HEK293 (cell line): ENCODE data around the gene SNX5.

ENCODE experiments used
- CTCF ChIA-PET: fragments of 350-600 bp; formaldehyde crosslinking; extraction: SDS; loops from one replicate; lab custom pipeline; 2021; ENCODE audit warnings: antibody characterized with exemption; lab: Yijun Ruan, JAX
- POLR2A ChIA-PET: fragments of 300-600 bp; formaldehyde crosslinking; extraction: SDS; loops from one replicate; lab custom pipeline; 2020; ENCODE audit warnings: antibody characterized with exemption, inconsistent platforms; lab: Yijun Ruan, JAX
- H3K27ac ChIP-seq: fragments of 200-500 bp; sonication (Bioruptor generic); 2 replicates; pipeline ENCODE4 v1.5.1; 2014; ENCODE audit warnings: low read depth, low read length, control low read depth, inconsistent platforms; ENCODE audit errors: extremely low read depth
- H3K36me3 ChIP-seq, 2 experiments: fragments of 200-500 bp in 1 of 2; sonication (Bioruptor generic) in 1 of 2; 1 replicate in 1 of 2; 2 replicates in 1 of 2; pipeline ENCODE4 v1.5.1; 2014 to 2017; ENCODE audit warnings: inconsistent platforms in 2 of 2, low read length in 2 of 2; ENCODE audit not compliant: control insufficient read depth in 2 of 2, insufficient read depth in 1 of 2
- H3K4me1 ChIP-seq: fragments of 200-500 bp; sonication (Bioruptor generic); 2 replicates; pipeline ENCODE4 v1.5.1; 2014; ENCODE audit warnings: mild to moderate bottlenecking, low read length, inconsistent platforms; ENCODE audit not compliant: control insufficient read depth, insufficient read depth
- H3K4me3 ChIP-seq: 2 replicates; pipeline ENCODE4 v1.5.1; 2011; ENCODE audit warnings: low read depth, mild to moderate bottlenecking, control low read depth, low read length, moderate library complexity
- H3K9me3 ChIP-seq: fragments of 200-500 bp; sonication (Bioruptor generic); 2 replicates; pipeline ENCODE4 v1.5.1; 2014; ENCODE audit warnings: low read depth, low read length, inconsistent platforms; ENCODE audit not compliant: control insufficient read depth, insufficient read depth
- KLF8 ChIP-seq: fragments of 450-650 bp; formaldehyde crosslinking; IDR thresholded peaks from 2 replicates; pipeline ENCODE4 v1.5.1; 2016; ENCODE audit warnings: missing biosample characterization, missing genetic modification characterization
- OVOL3 ChIP-seq: fragments of 450-650 bp; formaldehyde crosslinking; IDR thresholded peaks from 2 replicates; pipeline ENCODE4 v1.5.1; 2016; ENCODE audit warnings: missing biosample characterization, missing genetic modification characterization
- PRDM10 ChIP-seq: fragments of 450-650 bp; formaldehyde crosslinking; IDR thresholded peaks from 2 replicates; pipeline ENCODE4 v1.5.1; 2016; ENCODE audit warnings: missing biosample characterization, missing genetic modification characterization
- SP3 ChIP-seq: fragments of 450-650 bp; formaldehyde crosslinking; IDR thresholded peaks from 2 replicates; pipeline ENCODE4 v1.5.1; 2016; ENCODE audit warnings: missing biosample characterization, missing genetic modification characterization
- YY2 ChIP-seq: fragments of 450-650 bp; formaldehyde crosslinking; IDR thresholded peaks from 2 replicates; pipeline ENCODE4 v1.5.1; 2016; ENCODE audit warnings: missing biosample characterization, missing genetic modification characterization
- ZBTB21 ChIP-seq: fragments of 450-650 bp; formaldehyde crosslinking; IDR thresholded peaks from 2 replicates; pipeline ENCODE4 v1.5.1; 2017; ENCODE audit warnings: missing biosample characterization, missing genetic modification characterization
- ZBTB48 ChIP-seq: fragments of 450-650 bp; formaldehyde crosslinking; IDR thresholded peaks from 2 replicates; pipeline ENCODE4 v1.5.1; 2016; ENCODE audit warnings: missing biosample characterization, missing genetic modification characterization
- ZNF202 ChIP-seq: fragments of 450-650 bp; formaldehyde crosslinking; IDR thresholded peaks from 2 replicates; pipeline ENCODE4 v1.5.1; 2016; ENCODE audit warnings: missing biosample characterization, missing genetic modification characterization, borderline replicate concordance
- ZNF214 ChIP-seq: fragments of 450-650 bp; formaldehyde crosslinking; IDR thresholded peaks from 2 replicates; pipeline ENCODE4 v1.5.1; 2017; ENCODE audit warnings: missing biosample characterization, mild to moderate bottlenecking, missing genetic modification characterization, borderline replicate concordance
- ZNF248 ChIP-seq: fragments of 450-650 bp; formaldehyde crosslinking; IDR thresholded peaks from 2 replicates; pipeline ENCODE4 v1.5.1; 2017; ENCODE audit warnings: missing biosample characterization, missing genetic modification characterization
- ZNF280D ChIP-seq: fragments of 450-650 bp; formaldehyde crosslinking; IDR thresholded peaks from 2 replicates; pipeline ENCODE4 v1.5.1; 2016; ENCODE audit warnings: missing biosample characterization, missing genetic modification characterization
- ZNF302 ChIP-seq: fragments of 450-650 bp; formaldehyde crosslinking; IDR thresholded peaks from 2 replicates; pipeline ENCODE4 v1.5.1; 2016; ENCODE audit warnings: missing biosample characterization, missing genetic modification characterization, low read depth
- ZNF398 ChIP-seq: fragments of 450-650 bp; formaldehyde crosslinking; IDR thresholded peaks from 2 replicates; pipeline ENCODE4 v1.5.1; 2017; ENCODE audit warnings: missing biosample characterization, missing genetic modification characterization
- ZNF404 ChIP-seq: fragments of 450-650 bp; formaldehyde crosslinking; IDR thresholded peaks from 2 replicates; pipeline ENCODE4 v1.5.1; 2017; ENCODE audit warnings: missing biosample characterization, missing genetic modification characterization
- ZNF514 ChIP-seq: fragments of 450-650 bp; formaldehyde crosslinking; IDR thresholded peaks from 2 replicates; pipeline ENCODE4 v1.5.1; 2016; ENCODE audit warnings: missing biosample characterization, missing genetic modification characterization
- ZNF585B ChIP-seq: fragments of 450-650 bp; formaldehyde crosslinking; IDR thresholded peaks from 2 replicates; pipeline ENCODE4 v1.5.1; 2016; ENCODE audit warnings: missing biosample characterization, missing genetic modification characterization
- ZNF670 ChIP-seq: fragments of 450-650 bp; formaldehyde crosslinking; IDR thresholded peaks from 2 replicates; pipeline ENCODE4 v1.5.1; 2016; ENCODE audit warnings: missing biosample characterization, missing genetic modification characterization, low read depth
- ZNF768 ChIP-seq: fragments of 450-650 bp; formaldehyde crosslinking; IDR thresholded peaks from 2 replicates; pipeline ENCODE4 v1.5.1; 2018; ENCODE audit warnings: missing biosample characterization, mild to moderate bottlenecking, missing genetic modification characterization

Gene SNX5

GRCh38 chr20:17950670-17951069, 17.9 kb downstream of the SNX5 start:
- Histone ChIP-seq H3K36me3 (peaks cover 47 to 100% of the 10 kb centered on the region in 2 experiments), H3K27ac (no peak overlapping the region), H3K4me3 (no peak overlapping the region), H3K4me1 (no peaks in the 10 kb centered on the region), H3K9me3 (no peaks in the 10 kb centered on the region)
- no peak for TF ChIP-seq ZNF248 (tag by site-specific recombination)
- TF ChIP-seq ZBTB21 (tag by site-specific recombination), result no peak
- TF ChIP-seq ZBTB48, result no peak
- TF ChIP-seq ZNF514, result no peak
- TF ChIP-seq YY2, result no peak
- TF ChIP-seq ZNF670, result no peak
- TF ChIP-seq ZNF585B (tag by site-specific recombination), result no peak
- no peak for TF ChIP-seq ZNF398 (tag by site-specific recombination)
- no peak for TF ChIP-seq OVOL3
- TF ChIP-seq ZNF280D, result no peak
- no peak for TF ChIP-seq ZNF214 (tag by site-specific recombination)
- no peak for TF ChIP-seq PRDM10 (tag by site-specific recombination)
- TF ChIP-seq ZNF768, result no peak
- TF ChIP-seq KLF8, result no peak
- no peak for TF ChIP-seq SP3 (tag by site-specific recombination)
- no peak for TF ChIP-seq ZNF202 (tag by site-specific recombination)
- no peak for TF ChIP-seq ZNF302 (tag by site-specific recombination)
- CTCF ChIA-PET, result no interaction called here
- POLR2A ChIA-PET, result no interaction called here

GRCh38 chr20:17949899-17950298, 18.7 kb downstream of the SNX5 start:
- Histone ChIP-seq H3K27ac (no peak overlapping the region), H3K4me1 (no peaks in the 10 kb centered on the region), H3K4me3 (no peak overlapping the region), H3K36me3 (peaks cover 46 to 100% of the 10 kb centered on the region in 2 experiments), H3K9me3 (no peaks in the 10 kb centered on the region)
- ChIA-PET POLR2A (interaction anchor here (1.3 kb wide), 1 partner anchor 16 kb away, joined by 5 read pairs; no protein-coding TSS in a partner anchor), CTCF (interaction anchor here (0.8 to 1.0 kb wide), 3 partner anchors 8 to 12 kb away, joined by 3 read pairs; no protein-coding TSS in a partner anchor)
- no peak for TF ChIP-seq ZNF280D
- no peak for TF ChIP-seq ZNF404 (tag by site-specific recombination)
